ENCODE data around the gene RAB28.
A peak's percentile ranks its signal among the peaks of the same experiment; 100 is the strongest.

RAB28 gene

GRCh38 chr4:13484749-13485221, 645 bp upstream of the RAB28 start:
- no peak for TF ChIP-seq CTCF (IDR thresholded peaks at IDR 0.05; ENCODE audit: control insufficient read depth, insufficient read depth, low read depth, low read length, missing control alignments)
- H3K4me3 ChIP-seq (ENCODE audit: control insufficient read depth, low read depth, low read length), result peak overlapping the region; percentile 66
- no peak for DNase-seq (ENCODE audit: low read depth)

GRCh38 chr4:13483768-13484121, 395 bp downstream of the RAB28 start:
- peak; percentile 29 for DNase-seq (ENCODE audit: low read depth)
- peak overlapping the region; percentile 66 for H3K4me3 ChIP-seq (ENCODE audit: control insufficient read depth, low read depth, low read length)
- TF ChIP-seq CTCF (IDR thresholded peaks at IDR 0.05; ENCODE audit: control insufficient read depth, insufficient read depth, low read depth, low read length, missing control alignments), result no peak

GRCh38 chr4:13483136-13483767, 888 bp downstream of the RAB28 start:
- no peak for TF ChIP-seq CTCF (IDR thresholded peaks at IDR 0.05; ENCODE audit: control insufficient read depth, insufficient read depth, low read depth, low read length, missing control alignments)

GRCh38 chr4:13481569-13481968, 2.6 kb downstream of the RAB28 start:
- no peak overlapping the region for H3K4me3 ChIP-seq (ENCODE audit: control insufficient read depth, low read depth, low read length)
- DNase-seq (ENCODE audit: low read depth), result peak; percentile 5
- no peak for TF ChIP-seq CTCF (IDR thresholded peaks at IDR 0.05; ENCODE audit: control insufficient read depth, insufficient read depth, low read depth, low read length, missing control alignments)

More at GRCh38 chr4:13483136-13483767, 888 bp downstream of the RAB28 start:
- no peak for DNase-seq (ENCODE audit: low read depth)
- peak overlapping the region; percentile 66 for H3K4me3 ChIP-seq (ENCODE audit: control insufficient read depth, low read depth, low read length)

GRCh38 chr4:13478707-13479106, 5.4 kb downstream of the RAB28 start:
- DNase-seq (ENCODE audit: low read depth), result no peak
- H3K4me3 ChIP-seq (ENCODE audit: control insufficient read depth, low read depth, low read length), result no peak overlapping the region
- TF ChIP-seq CTCF (IDR thresholded peaks at IDR 0.05; ENCODE audit: control insufficient read depth, insufficient read depth, low read depth, low read length, missing control alignments), result no peak

GRCh38 chr4:13478131-13478530, 6.0 kb downstream of the RAB28 start:
- DNase-seq (ENCODE audit: low read depth), result no peak
- no peak for TF ChIP-seq CTCF (IDR thresholded peaks at IDR 0.05; ENCODE audit: control insufficient read depth, insufficient read depth, low read depth, low read length, missing control alignments)
- no peak overlapping the region for H3K4me3 ChIP-seq (ENCODE audit: control insufficient read depth, low read depth, low read length)
